Mucosa of descending colon (tissue), 3 donors: ENCODE results near the gene GLYAT. TPM values are rescaled to one million over a fixed set of nuclear protein-coding genes. Genes with fewer than 3 reads are reported as not detected.

Source experiments
- ATAC-seq: fragments of 200-7000 bp; cut with Tn5 transposase; one replicate; pipeline ENCODE4 v1.9.1; 2020; ENCODE audit warnings: mild to moderate bottlenecking, moderate library complexity
- DNase-seq, 3 donors: peaks; one replicate each; pipeline ENCODE4 v3.0.0-alpha.2; 2020
- H3K36me3 ChIP-seq: fragments of 200-600 bp; one replicate; pipeline ENCODE4 v1.8.0; 2021; ENCODE audit warnings: low read depth, mild to moderate bottlenecking
- H3K4me1 ChIP-seq: fragments of 200-600 bp; one replicate; pipeline ENCODE4 v1.8.0; 2021; ENCODE audit warnings: low read depth, mild to moderate bottlenecking
- H3K4me3 ChIP-seq: fragments of 200-600 bp; one replicate; pipeline ENCODE4 v1.8.0; 2021; ENCODE audit warnings: mild to moderate bottlenecking
- H3K9me3 ChIP-seq: fragments of 200-600 bp; one replicate; pipeline ENCODE4 v1.8.0; 2021; ENCODE audit warnings: mild to moderate bottlenecking
- intact Hi-C, 2 donors: fragments of 100-400 bp; cut with DNase I in 1 of 2; cut with micrococcal nuclease in 1 of 2; formaldehyde crosslinking; loops; one replicate each; pipeline versions ENCODE4 v1.11.0 to v1.11.1; 2022; cut with DNase I, micrococcal nuclease
- total RNA-seq, 3 donors: library from RNA; stranded (reverse); fragmentation: NEBNext Ultra II Directional in 2 of 3; extraction: Animal tissue kit (Norgen Biotek cat#: 25700) in 2 of 3; gene quantifications; one replicate each; pipeline versions ENCODE4 v1.2.1 to v1.2.4, GENCODE V29; 2021 to 2023
- TF ChIP-seq, protein P1 (sequence below): fragments of 200-600 bp; IDR thresholded peaks from one replicate; pipeline ENCODE4 v1.8.0; 2022; ENCODE audit warnings: antibody characterized with exemption, mild to moderate bottlenecking
- donor health status: DM: no; HTN: no; CAD: no; lungs with moderate emphysema.
- donor health status: DM: no; HTN: no; CAD: no.
- donor health status: DM: no; HTN: yes; CAD: no.

The GLYAT gene
- total RNA-seq, 3 donors from 2014 or later, result not detected

DNA sequence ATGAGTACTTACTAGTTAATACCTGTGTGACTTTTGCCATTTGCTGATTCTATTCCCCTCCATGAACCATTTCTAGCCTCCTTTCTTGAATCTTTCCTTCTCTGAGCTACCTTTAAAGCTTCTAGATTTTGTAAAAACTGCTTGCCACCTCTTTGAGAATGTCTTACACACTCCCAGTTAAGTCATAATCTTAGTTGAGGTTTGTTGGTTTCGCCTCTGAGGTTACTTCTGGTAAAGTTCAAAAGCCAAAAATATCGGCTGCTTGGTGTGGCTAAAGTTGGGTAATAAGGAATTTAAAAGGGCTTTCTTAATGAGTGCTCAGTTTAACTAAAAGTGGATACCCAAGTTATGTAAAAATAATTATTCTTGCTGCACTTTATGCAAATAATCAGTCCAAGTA, 10.4 kb upstream of the GLYAT start:
- DNase-seq, result no peak
- intact Hi-C loops, result loop anchor here in 1 of 2 donors (10.0 kb wide), 1 partner anchor 63 kb away; no protein-coding TSS in a partner anchor
- ATAC-seq, result no peak
- TF ChIP-seq, protein P1, sequence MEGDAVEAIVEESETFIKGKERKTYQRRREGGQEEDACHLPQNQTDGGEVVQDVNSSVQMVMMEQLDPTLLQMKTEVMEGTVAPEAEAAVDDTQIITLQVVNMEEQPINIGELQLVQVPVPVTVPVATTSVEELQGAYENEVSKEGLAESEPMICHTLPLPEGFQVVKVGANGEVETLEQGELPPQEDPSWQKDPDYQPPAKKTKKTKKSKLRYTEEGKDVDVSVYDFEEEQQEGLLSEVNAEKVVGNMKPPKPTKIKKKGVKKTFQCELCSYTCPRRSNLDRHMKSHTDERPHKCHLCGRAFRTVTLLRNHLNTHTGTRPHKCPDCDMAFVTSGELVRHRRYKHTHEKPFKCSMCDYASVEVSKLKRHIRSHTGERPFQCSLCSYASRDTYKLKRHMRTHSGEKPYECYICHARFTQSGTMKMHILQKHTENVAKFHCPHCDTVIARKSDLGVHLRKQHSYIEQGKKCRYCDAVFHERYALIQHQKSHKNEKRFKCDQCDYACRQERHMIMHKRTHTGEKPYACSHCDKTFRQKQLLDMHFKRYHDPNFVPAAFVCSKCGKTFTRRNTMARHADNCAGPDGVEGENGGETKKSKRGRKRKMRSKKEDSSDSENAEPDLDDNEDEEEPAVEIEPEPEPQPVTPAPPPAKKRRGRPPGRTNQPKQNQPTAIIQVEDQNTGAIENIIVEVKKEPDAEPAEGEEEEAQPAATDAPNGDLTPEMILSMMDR, result no peak
- no peak overlapping the region for H3K4me3 ChIP-seq
- H3K36me3 ChIP-seq, result no peaks in the 10 kb centered on the region
- peaks cover 6% of the 10 kb centered on the region for H3K9me3 ChIP-seq
- no peaks in the 10 kb centered on the region for H3K4me1 ChIP-seq

DNA sequence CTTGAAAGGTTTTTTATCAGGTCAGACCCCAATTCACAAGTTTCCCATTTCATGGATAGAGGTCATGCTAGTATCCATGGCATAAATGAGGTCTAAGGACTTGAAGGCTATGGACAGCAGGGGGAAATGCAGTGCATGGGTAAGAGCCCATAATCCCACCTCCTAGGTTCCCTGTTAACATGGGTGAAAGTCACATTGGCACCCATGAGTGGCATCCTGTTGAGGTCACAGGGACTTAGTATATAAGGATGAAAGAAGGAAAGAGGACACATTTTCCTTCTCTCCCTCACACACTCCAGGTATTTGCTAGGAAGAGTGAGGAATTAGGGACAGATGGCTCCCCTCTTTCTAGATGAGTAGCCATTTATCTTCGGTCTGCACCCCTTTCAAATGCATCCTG, 9.4 kb upstream of the GLYAT start:
- no peak for DNase-seq
- no peak for ATAC-seq
- Histone ChIP-seq H3K36me3 (no peaks in the 10 kb centered on the region), H3K4me1 (no peaks in the 10 kb centered on the region), H3K9me3 (peaks cover 6% of the 10 kb centered on the region), H3K4me3 (no peak overlapping the region)
- TF ChIP-seq, protein P1, result no peak
- intact Hi-C loops, result loop anchor here in 1 of 2 donors (10.0 kb wide), 1 partner anchor 64 kb away; no protein-coding TSS in a partner anchor

DNA sequence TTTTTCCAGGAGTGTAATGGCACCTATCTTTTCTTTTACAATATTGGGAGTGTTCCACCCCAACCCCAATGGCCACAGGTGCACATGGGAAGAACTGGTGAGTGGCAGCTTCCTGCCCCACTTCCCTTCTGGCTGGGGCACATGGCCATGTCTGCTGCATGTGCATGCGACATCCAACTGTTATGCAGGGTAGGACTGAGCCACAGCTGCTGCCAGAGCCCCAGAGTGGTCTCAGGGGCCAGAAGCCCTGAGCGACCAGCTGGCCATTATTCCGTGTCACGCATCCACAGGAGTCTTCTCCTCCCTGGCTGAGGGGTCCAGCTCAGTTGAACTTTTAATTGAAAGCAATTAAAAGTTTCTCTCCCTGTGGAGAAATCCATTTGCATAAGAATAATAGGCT, 8.7 kb upstream of the GLYAT start:
- Histone ChIP-seq H3K36me3 (no peaks in the 10 kb centered on the region), H3K4me1 (no peaks in the 10 kb centered on the region), H3K9me3 (peaks cover 6% of the 10 kb centered on the region), H3K4me3 (no peak overlapping the region)
- intact Hi-C loops, result loop anchor here in 1 of 2 donors (10.0 kb wide), 1 partner anchor 64 kb away; no protein-coding TSS in a partner anchor
- ATAC-seq (no peak), DNase-seq (no peak)
- TF ChIP-seq, protein P1, result no peak

DNA sequence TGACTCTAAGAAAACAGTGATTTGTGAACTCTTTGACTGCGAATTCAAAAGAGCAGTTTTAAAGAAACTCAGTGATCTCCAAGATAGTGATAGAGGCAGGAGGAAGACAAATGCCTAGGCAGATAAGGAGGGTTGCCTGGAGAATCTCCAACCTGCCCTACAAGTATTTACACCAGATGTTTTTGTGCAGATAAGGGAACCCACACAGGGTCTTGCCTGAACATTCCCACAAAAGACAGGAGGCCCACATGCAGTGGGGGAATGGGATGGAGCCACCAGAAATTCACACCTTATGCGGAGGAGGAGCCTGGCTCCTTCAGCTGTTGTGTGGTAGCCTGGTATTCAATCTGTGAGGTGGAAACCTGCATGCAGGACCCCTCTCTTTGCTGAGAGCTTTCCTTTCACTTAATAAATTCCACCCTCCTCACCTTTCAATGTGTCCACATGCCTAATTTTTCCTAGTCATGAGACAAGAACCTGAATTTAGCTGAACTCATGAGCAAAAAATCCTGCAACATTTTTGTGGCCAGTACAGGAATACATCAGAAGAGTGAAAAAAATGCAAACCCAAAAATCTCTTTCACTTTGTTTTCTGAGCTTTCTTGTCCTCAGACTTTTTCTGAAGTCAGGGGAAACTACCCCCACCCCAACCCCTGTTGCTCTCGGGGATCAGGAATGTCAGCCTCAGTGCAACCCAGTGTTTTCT, 8.1 kb upstream of the GLYAT start:
- ATAC-seq, result no peak
- Histone ChIP-seq H3K4me1 (no peaks in the 10 kb centered on the region), H3K4me3 (no peak overlapping the region), H3K36me3 (no peaks in the 10 kb centered on the region), H3K9me3 (peaks cover 6% of the 10 kb centered on the region)
- intact Hi-C loops, result loop anchor here in 1 of 2 donors (10.0 kb wide), 1 partner anchor 65 kb away; no protein-coding TSS in a partner anchor
- TF ChIP-seq, protein P1, result no peak
- DNase-seq, result no peak

DNA sequence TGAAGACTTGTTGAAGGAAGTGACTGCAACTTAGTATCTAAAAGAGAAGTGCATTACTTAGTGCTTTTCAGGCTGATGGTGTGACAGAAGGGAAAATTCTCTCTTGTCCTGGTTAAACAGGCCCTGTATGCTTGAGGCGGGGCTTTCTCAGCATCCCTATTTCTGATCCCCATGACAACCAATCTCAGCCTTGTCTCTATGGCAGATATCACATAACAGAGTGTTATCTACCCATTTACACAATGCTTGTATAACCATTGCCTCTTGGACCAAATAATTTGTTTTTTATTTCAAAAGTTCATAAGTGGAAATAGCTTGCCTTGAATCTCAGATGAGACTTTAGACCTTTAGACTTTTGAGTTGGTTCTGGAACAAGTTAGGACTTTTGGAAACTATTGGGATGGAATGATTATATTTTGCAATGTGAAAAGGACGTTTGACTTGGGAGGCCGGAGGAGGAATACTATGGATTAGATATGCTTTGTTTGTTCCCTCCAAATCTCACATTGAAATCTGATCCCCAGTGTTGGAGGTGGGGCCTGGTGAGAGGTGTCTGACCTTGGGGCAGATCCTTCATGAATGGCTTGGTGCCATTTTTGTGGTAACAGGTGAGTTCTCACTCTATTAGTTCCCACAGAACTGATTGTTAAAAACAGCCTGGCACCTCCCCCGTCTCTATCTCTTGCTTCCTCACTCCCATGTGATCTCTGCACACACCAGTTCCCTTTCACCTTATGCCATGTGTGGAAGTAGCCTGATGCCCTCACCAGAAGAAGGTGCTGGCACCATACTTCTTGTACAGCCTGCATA, 3.1 kb upstream of the GLYAT start:
- Histone ChIP-seq H3K9me3 (no peaks in the 10 kb centered on the region), H3K4me1 (no peaks in the 10 kb centered on the region), H3K4me3 (no peak overlapping the region), H3K36me3 (no peaks in the 10 kb centered on the region)
- ATAC-seq (no peak), DNase-seq (no peak)
- TF ChIP-seq, protein P1, result no peak
- intact Hi-C loops, result no loop called here
